H1 (cell line): ENCODE data around the gene RPS26. TPM values are rescaled to one million over a fixed set of nuclear protein-coding genes. Genes with fewer than 3 reads are reported as not detected.

Source experiments
- CTCF ChIA-PET: fragments of 300-600 bp; sonication (Branson Sonifier 250); formaldehyde crosslinking; loops from one replicate; lab custom pipeline; 2021; ENCODE audit not compliant: partially characterized antibody; lab: Charles Lee
- POLR2A ChIA-PET: fragments of 300-600 bp; sonication (Branson Sonifier 250); formaldehyde crosslinking; loops from one replicate; lab custom pipeline; 2021; ENCODE audit warnings: inconsistent platforms; ENCODE audit not compliant: partially characterized antibody; lab: Charles Lee
- DNase-seq, 2 experiments: peaks; one replicate each; pipeline versions ENCODE4 v3.0.0 to v3.0.0-alpha.2; 2010 to 2022; ENCODE audit warnings: low spot score in 2 of 2, low read depth in 1 of 2, mixed read lengths in 1 of 2
- FAIRE-seq: peaks from 2 replicates; lab custom pipeline; 2011; peaks lifted over from hg19 to GRCh38; lab: Jason Lieb, UNC
- H2AFZ ChIP-seq: 2 replicates; pipeline ENCODE4 v1.8.1; 2012; ENCODE audit warnings: low read length, inconsistent platforms
- H2AK5ac ChIP-seq: 2 replicates; pipeline ENCODE4 v1.6.1; 2013; ENCODE audit warnings: low read depth, low read length
- H2BK120ac ChIP-seq: replicated peaks from 2 replicates; pipeline ENCODE3; 2013; ENCODE audit warnings: low read depth, low read length, inconsistent platforms
- H2BK12ac ChIP-seq: 2 replicates; pipeline ENCODE4 v1.6.1; 2013; ENCODE audit warnings: low read depth, low read length
- H2BK15ac ChIP-seq: 2 replicates; pipeline ENCODE4 v1.6.1; 2013; ENCODE audit warnings: low read length
- H2BK20ac ChIP-seq: 2 replicates; pipeline ENCODE4 v1.6.1; 2013; ENCODE audit warnings: low read length
- H2BK5ac ChIP-seq: 2 replicates; pipeline ENCODE4 v1.6.1; 2013; ENCODE audit warnings: low read depth, low read length
- H3K14ac ChIP-seq: 2 replicates; pipeline ENCODE4 v1.6.1; 2013; ENCODE audit warnings: inconsistent platforms; ENCODE audit not compliant: insufficient read length
- H3K18ac ChIP-seq: 2 replicates; pipeline ENCODE4 v1.6.1; 2013; ENCODE audit warnings: low read length; ENCODE audit errors: extremely low read depth
- H3K23ac ChIP-seq: 2 replicates; pipeline ENCODE4 v1.6.1; 2013; ENCODE audit warnings: inconsistent platforms; ENCODE audit not compliant: insufficient read length
- H3K23me2 ChIP-seq: 2 replicates; pipeline ENCODE4 v1.6.1; 2013; ENCODE audit warnings: low read depth, low read length
- H3K27ac ChIP-seq: 2 replicates; pipeline ENCODE4 v1.6.1; 2011; ENCODE audit warnings: low read depth, low read length, inconsistent platforms
- H3K27me3 ChIP-seq, 4 experiments: replicated peaks in 1 of 4; 1 replicate in 1 of 4; 2 replicates in 3 of 4; pipeline versions ENCODE4 v1.6.1 to v1.8.1; 2011 to 2013; ENCODE audit warnings: low read length in 3 of 4, mild to moderate bottlenecking in 3 of 4, inconsistent platforms in 2 of 4, mixed read lengths in 2 of 4, moderate library complexity in 1 of 4; ENCODE audit not compliant: control insufficient read depth in 3 of 4, insufficient read depth in 3 of 4; ENCODE audit errors: extremely low read depth in 1 of 4
- H3K36me3 ChIP-seq, 4 experiments: 2 replicates each; pipeline versions ENCODE4 v1.6.1 to v1.8.1; 2011 to 2013; ENCODE audit warnings: mild to moderate bottlenecking in 4 of 4, low read length in 3 of 4, moderate library complexity in 2 of 4, control low read depth in 1 of 4, inconsistent platforms in 1 of 4; ENCODE audit not compliant: insufficient read depth in 4 of 4, control insufficient read depth in 2 of 4
- H3K4ac ChIP-seq: replicated peaks from 2 replicates; pipeline ENCODE3; 2013; ENCODE audit warnings: low read length, low read depth, mixed read lengths, inconsistent platforms; ENCODE audit not compliant: insufficient read length
- H3K4me1 ChIP-seq, 4 experiments: replicated peaks in 1 of 4; 1 replicate in 1 of 4; 2 replicates in 3 of 4; pipeline versions ENCODE4 v1.6.1 to v1.8.1; 2011 to 2013; ENCODE audit warnings: low read length in 3 of 4, inconsistent platforms in 2 of 4, mixed read lengths in 1 of 4; ENCODE audit not compliant: insufficient read depth in 4 of 4, control insufficient read depth in 3 of 4
- H3K4me2 ChIP-seq, 2 experiments: 2 replicates each; pipeline versions ENCODE4 v1.6.1 to v1.8.1; 2011 to 2013; ENCODE audit warnings: low read depth in 2 of 2, low read length in 2 of 2, control low read depth in 1 of 2, inconsistent platforms in 1 of 2, mild to moderate bottlenecking in 1 of 2; ENCODE audit not compliant: insufficient read depth in 1 of 2
- H3K4me3 ChIP-seq, 4 experiments: fragments of 200-600, 300-600 bp in 1 of 4; sonication (generic), shearing (Covaris generic), sonication (Bioruptor Twin) in 1 of 4; 2 replicates each; pipeline versions ENCODE4 v1.5.1 to v1.8.1; 2011 to 2016; ENCODE audit warnings: low read length in 4 of 4, low read depth in 3 of 4, control low read depth in 2 of 4, inconsistent platforms in 2 of 4, mild to moderate bottlenecking in 2 of 4, mixed read lengths in 1 of 4, moderate library complexity in 1 of 4; ENCODE audit not compliant: insufficient read depth in 2 of 4; ENCODE audit errors: extremely low read depth in 1 of 4
- H3K56ac ChIP-seq: replicated peaks from 2 replicates; pipeline ENCODE3; 2013; ENCODE audit warnings: low read depth, mild to moderate bottlenecking, mixed read lengths, low read length, inconsistent platforms; ENCODE audit not compliant: insufficient read length
- H3K79me1 ChIP-seq: 2 replicates; pipeline ENCODE4 v1.6.1; 2013; ENCODE audit warnings: low read depth, low read length, control low read depth
- H3K79me2 ChIP-seq, 2 experiments: 2 replicates each; pipeline versions ENCODE4 v1.6.1 to v1.8.1; 2012 to 2013; ENCODE audit warnings: low read length in 2 of 2, mild to moderate bottlenecking in 2 of 2, inconsistent platforms in 1 of 2; ENCODE audit not compliant: insufficient read depth in 2 of 2, control insufficient read depth in 1 of 2
- H3K9ac ChIP-seq, 4 experiments: replicated peaks in 1 of 4; 1 replicate in 1 of 4; 2 replicates in 3 of 4; pipeline versions ENCODE4 v1.6.1 to v1.8.1; 2011 to 2013; ENCODE audit warnings: low read depth in 3 of 4, low read length in 3 of 4, control low read depth in 2 of 4, mild to moderate bottlenecking in 2 of 4, moderate library complexity in 2 of 4, inconsistent platforms in 1 of 4; ENCODE audit errors: extremely low read depth in 1 of 4
- H3K9me3 ChIP-seq, 2 experiments: 2 replicates each; pipeline versions ENCODE4 v1.6.1 to v1.8.1; 2012 to 2013; ENCODE audit warnings: mild to moderate bottlenecking in 2 of 2, moderate library complexity in 2 of 2, control low read depth in 1 of 2, inconsistent platforms in 1 of 2, low read depth in 1 of 2, low read length in 1 of 2, mixed read lengths in 1 of 2; ENCODE audit not compliant: insufficient read depth in 2 of 2
- H4K20me1 ChIP-seq, 2 experiments: replicated peaks in 1 of 2; 2 replicates each; pipeline versions ENCODE3 to v1.8.1; 2011 to 2013; ENCODE audit warnings: inconsistent platforms in 2 of 2, low read length in 2 of 2, mild to moderate bottlenecking in 1 of 2; ENCODE audit not compliant: insufficient read depth in 2 of 2, control insufficient read depth in 1 of 2
- H4K5ac ChIP-seq: 2 replicates; pipeline ENCODE4 v1.6.1; 2013; ENCODE audit warnings: low read length, low read depth, mixed read lengths, inconsistent platforms; ENCODE audit not compliant: insufficient read length
- H4K8ac ChIP-seq: 2 replicates; pipeline ENCODE4 v1.8.0; 2013; ENCODE audit warnings: mild to moderate bottlenecking, moderate library complexity, low read length, inconsistent platforms; ENCODE audit not compliant: insufficient read depth; ENCODE audit errors: extremely low read depth
- H4K91ac ChIP-seq: replicated peaks from 2 replicates; pipeline ENCODE3; 2013; ENCODE audit warnings: low read length, mixed read lengths, inconsistent platforms; ENCODE audit not compliant: insufficient read length
- CBX8 ChIP-seq: fragments of 300-800, 300-1000 bp; sonication (generic); IDR thresholded peaks from 2 replicates; pipeline ENCODE4 v1.7.1; 2016; ENCODE audit warnings: low read depth, low read length, borderline replicate concordance
- CEBPB ChIP-seq: IDR thresholded peaks from 2 replicates; pipeline ENCODE4 v1.6.1; 2012; ENCODE audit warnings: low read depth, low read length
- CTBP2 ChIP-seq: IDR thresholded peaks from 2 replicates; pipeline ENCODE4 v1.7.0; 2011; ENCODE audit warnings: borderline replicate concordance, mild to moderate bottlenecking, moderate library complexity, mixed read lengths, low read length; ENCODE audit not compliant: insufficient read depth, insufficient read length
- EGR1 ChIP-seq: IDR thresholded peaks from 2 replicates; pipeline ENCODE4 v1.6.1; 2011; ENCODE audit warnings: low read depth, low read length, borderline replicate concordance
- RAD21 ChIP-seq, 2 experiments: IDR thresholded peaks in 1 of 2; conservative IDR thresholded peaks in 1 of 2; 2 replicates each; pipeline ENCODE4 v1.6.1; 2011; ENCODE audit warnings: low read depth in 2 of 2, low read length in 2 of 2, improper control_type of control experiment in 1 of 2, inconsistent platforms in 1 of 2, mild to moderate bottlenecking in 1 of 2, moderate library complexity in 1 of 2
- SIRT6 ChIP-seq: IDR thresholded peaks from one replicate; pipeline ENCODE4 v1.7.1; 2012; ENCODE audit warnings: low read length, inconsistent platforms
- SP2 ChIP-seq: IDR thresholded peaks from 2 replicates; pipeline ENCODE4 v1.6.1; 2012; ENCODE audit warnings: mild to moderate bottlenecking, low read length, inconsistent platforms
- SUZ12 ChIP-seq: fragments of 200-600 bp; sonication (generic); IDR thresholded peaks from 2 replicates; pipeline ENCODE4 v1.6.1; 2012; ENCODE audit warnings: mild to moderate bottlenecking, inconsistent platforms, low read length, moderate library complexity, mixed read lengths
- TAF1 ChIP-seq: IDR thresholded peaks from 2 replicates; pipeline ENCODE4 v1.6.1; 2011; ENCODE audit warnings: mild to moderate bottlenecking, low read depth, low read length
- WGBS, 2 experiments: shearing (Covaris generic) in 1 of 2; methylation state at CpG; one replicate each; pipeline versions ENCODE4 v1.1.6 to v1.1.7; 2013 to 2015; ENCODE audit warnings: low lambda C conversion rate in 2 of 2, mixed read lengths in 2 of 2, inconsistent platforms in 1 of 2, low coverage in 1 of 2, missing lambda C conversion rate in 1 of 2; ENCODE audit not compliant: insufficient replicate concordance in 2 of 2, insufficient coverage in 1 of 2, insufficient read length in 1 of 2; ENCODE audit errors: extremely low coverage in 1 of 2, missing lambda C conversion rate in 1 of 2; 5-methylcytosine and 5-hydroxymethylcytosine counted together
- polyA plus RNA-seq, 7 experiments: library from polyadenylated mRNA; depleted of rRNA in 3 of 7; stranded (reverse) in 5 of 7; unstranded in 2 of 7; fragments of >200 nt in 5 of 7; fragments of 200-250 nt in 2 of 7; gene quantifications; 1 replicate in 5 of 7; 2 replicates in 1 of 7; 4 replicates in 1 of 7; pipeline versions ENCODE4 v1.2.1 to v1.2.3, GENCODE V29; 2011 to 2013; ENCODE audit warnings: missing spikeins in 2 of 7, mixed read lengths in 2 of 7
- total RNA-seq: library from RNA; stranded (reverse); fragmentation: NEBNext Ultra II Directional; extraction: Animal tissue kit (Norgen Biotek cat#: 25700); gene quantifications from 2 replicates; pipeline ENCODE4 v1.2.1, GENCODE V29; 2021
- TF ChIP-seq, protein P1 (sequence below): IDR thresholded peaks from 2 replicates; pipeline ENCODE4 v1.6.1; 2012; ENCODE audit warnings: low read length, inconsistent platforms
- TF ChIP-seq, protein P2 (sequence below): IDR thresholded peaks from 2 replicates; pipeline ENCODE4 v1.6.1; 2011; ENCODE audit warnings: low read length, improper control_type of control experiment

Gene RPS26
- total and polyA plus RNA-seq, 2 of the 8 experiments (the other 6 are each of a cell fraction or from before 2014, with no cell fraction given), result 53.4 to 1,922 TPM

DNA sequence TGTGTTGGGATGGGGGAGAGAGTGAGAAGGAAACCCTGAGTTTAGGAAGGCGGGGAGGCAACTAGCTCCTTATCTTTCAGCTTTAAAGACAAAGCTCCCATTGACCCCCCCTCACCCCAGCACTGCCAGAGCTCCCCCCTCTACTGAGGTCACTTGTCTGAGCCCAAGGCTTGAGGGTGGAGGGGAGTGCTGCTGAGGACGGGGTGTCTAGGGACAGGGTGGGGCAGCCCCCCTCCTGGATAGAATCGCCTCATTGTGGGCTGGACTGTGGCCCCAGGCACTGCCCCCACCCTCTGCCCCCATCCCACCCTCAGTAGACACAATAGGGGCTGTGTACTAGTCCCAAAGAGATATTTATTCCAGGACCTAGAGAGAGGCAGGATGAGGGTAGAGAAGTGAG is 41.2 kb downstream of the RPS26 start:
- CTCF ChIA-PET, result interaction anchor here (1.0 to 5.1 kb wide), 6 partner anchors 13 to 346 kb away, joined by 3 to 38 read pairs (median 6); partner anchors contain the start of gene PA2G4
- Histone ChIP-seq H4K8ac (no peak overlapping the region), H2AK5ac (no peak overlapping the region), H2BK15ac (no peak overlapping the region), H2BK120ac (no peak overlapping the region), H3K27me3 (no peaks in the 10 kb centered on the region), H4K20me1 (peaks cover 2 to 10% of the 10 kb centered on the region in 2 experiments), H3K36me3 (peaks cover 16 to 27% (median 22%) of the 10 kb centered on the region in 4 experiments), H3K79me2 (peaks cover 0 to 27% of the 10 kb centered on the region in 2 experiments; a peak in 2 of 4 replicates), H3K79me1 (peaks cover 7% of the 10 kb centered on the region; the same call in 1 of the 2 replicates), H2BK5ac (no peak overlapping the region), H3K9ac (no peak overlapping the region), H3K4ac (no peak overlapping the region), H3K23ac (no peak overlapping the region), H2AFZ (no peak overlapping the region), H3K27ac (no peak overlapping the region), H2BK20ac (no peak overlapping the region), H3K23me2 (peaks cover 7% of the 10 kb centered on the region; the same call in 1 of the 2 replicates), H4K91ac (no peak overlapping the region), H3K14ac (no peak overlapping the region), H2BK12ac (no peak overlapping the region), H4K5ac (no peak overlapping the region), H3K9me3 (no peaks in the 10 kb centered on the region), H3K4me1 (peaks cover 3 to 17% (median 11%) of the 10 kb centered on the region in 4 experiments), H3K18ac (no peak overlapping the region), H3K56ac (no peak overlapping the region), H3K4me3 (no peak overlapping the region), H3K4me2 (no peak overlapping the region; a peak in 1 of 4 replicates)
- FAIRE-seq, result no peak
- POLR2A ChIA-PET, result interaction anchor here (1.0 to 8.9 kb wide), 8 partner anchors 9 to 381 kb away, joined by 3 to 112 read pairs (median 4); partner anchors contain the start of gene PA2G4
- TF ChIP-seq RAD21 (IDR thresholded peaks at IDR 0.05 in 1 of 2, conservative IDR thresholded peaks at IDR 0.05 in 1 of 2; ENCODE audit: low read depth in 2 of 2, low read length in 2 of 2), result no peak
- TF ChIP-seq, protein P1, sequence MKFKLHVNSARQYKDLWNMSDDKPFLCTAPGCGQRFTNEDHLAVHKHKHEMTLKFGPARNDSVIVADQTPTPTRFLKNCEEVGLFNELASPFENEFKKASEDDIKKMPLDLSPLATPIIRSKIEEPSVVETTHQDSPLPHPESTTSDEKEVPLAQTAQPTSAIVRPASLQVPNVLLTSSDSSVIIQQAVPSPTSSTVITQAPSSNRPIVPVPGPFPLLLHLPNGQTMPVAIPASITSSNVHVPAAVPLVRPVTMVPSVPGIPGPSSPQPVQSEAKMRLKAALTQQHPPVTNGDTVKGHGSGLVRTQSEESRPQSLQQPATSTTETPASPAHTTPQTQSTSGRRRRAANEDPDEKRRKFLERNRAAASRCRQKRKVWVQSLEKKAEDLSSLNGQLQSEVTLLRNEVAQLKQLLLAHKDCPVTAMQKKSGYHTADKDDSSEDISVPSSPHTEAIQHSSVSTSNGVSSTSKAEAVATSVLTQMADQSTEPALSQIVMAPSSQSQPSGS, result no peak
- no peak for TF ChIP-seq SP2
- no peak for TF ChIP-seq CTBP2
- no peak for TF ChIP-seq TAF1
- TF ChIP-seq, protein P2, sequence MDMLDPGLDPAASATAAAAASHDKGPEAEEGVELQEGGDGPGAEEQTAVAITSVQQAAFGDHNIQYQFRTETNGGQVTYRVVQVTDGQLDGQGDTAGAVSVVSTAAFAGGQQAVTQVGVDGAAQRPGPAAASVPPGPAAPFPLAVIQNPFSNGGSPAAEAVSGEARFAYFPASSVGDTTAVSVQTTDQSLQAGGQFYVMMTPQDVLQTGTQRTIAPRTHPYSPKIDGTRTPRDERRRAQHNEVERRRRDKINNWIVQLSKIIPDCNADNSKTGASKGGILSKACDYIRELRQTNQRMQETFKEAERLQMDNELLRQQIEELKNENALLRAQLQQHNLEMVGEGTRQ, result no peak
- TF ChIP-seq SUZ12, result no peak
- TF ChIP-seq CEBPB, result no peak
- TF ChIP-seq SIRT6, result no peak
- TF ChIP-seq EGR1, result no peak
- TF ChIP-seq CBX8, result no peak
- no peak for DNase-seq
- 84% methylated on average over 3 of the region's 3 CpGs; no CpG with 5 or more reads in 1 of the 2 experiments for WGBS, 2 experiments
